IPS-NIHi11 (cell line): ENCODE measurements around the gene HOATZ.

Source experiments
- DNase-seq: peaks from one replicate; pipeline ENCODE4 v3.0.0; 2012; ENCODE audit warnings: mixed read lengths, low spot score

The HOATZ gene

DNA sequence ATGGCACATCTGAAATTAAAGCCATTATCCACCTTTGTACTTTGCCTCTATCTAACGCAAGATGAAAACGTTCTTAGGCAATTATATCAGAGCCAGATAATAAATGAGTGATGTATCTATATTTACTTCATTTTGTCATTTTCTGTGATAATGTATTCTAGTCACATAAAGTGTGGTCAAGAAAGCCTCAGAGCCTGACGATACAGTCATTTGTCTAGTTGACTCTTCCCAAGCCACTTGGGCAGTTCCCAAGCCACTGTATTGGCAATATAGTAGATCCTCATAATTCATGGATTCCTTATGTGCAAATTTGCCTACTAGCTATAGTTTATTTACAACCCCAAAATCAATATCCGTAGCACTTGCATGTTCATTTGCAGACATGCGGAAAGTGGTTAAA, 7.8 kb downstream of the HOATZ start:
- no peak for DNase-seq

DNA sequence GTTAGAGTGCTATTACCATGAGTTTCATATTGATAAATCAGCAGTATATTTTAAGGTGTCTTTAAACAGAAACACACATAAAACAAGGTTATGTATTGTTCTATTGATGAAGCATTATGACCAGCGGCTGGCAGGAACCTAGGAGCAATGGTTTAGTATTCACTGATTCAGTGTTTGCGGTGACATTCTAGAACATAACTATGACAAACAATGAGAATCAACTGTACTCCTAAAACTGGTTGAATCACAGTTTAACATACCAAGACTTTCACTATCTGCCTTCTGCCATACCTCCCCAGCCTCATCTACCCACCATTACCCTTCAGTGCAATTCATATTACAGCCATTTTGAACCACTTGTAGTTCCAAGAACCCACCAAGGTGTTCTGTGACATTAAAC, 8.8 kb downstream of the HOATZ start:
- no peak for DNase-seq

DNA sequence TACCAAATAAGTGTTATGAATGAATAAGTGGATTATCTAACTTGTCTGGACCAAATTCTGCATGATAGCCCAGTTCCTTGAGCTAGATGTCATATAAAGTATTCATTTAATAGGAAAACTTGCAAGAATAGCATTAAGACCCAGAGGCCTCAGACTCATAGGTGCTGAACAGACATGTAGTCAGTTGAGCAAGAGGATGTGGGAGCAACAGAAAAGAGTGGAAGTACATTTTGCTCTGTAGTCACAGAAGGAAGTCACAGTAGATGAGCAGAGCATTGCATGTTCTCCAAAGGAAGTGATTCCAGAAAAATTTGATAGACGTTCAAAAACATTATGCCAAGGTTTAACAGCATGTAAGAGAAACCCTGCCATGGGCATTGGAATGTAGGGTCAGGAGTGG, 9.5 kb downstream of the HOATZ start:
- no peak for DNase-seq

DNA sequence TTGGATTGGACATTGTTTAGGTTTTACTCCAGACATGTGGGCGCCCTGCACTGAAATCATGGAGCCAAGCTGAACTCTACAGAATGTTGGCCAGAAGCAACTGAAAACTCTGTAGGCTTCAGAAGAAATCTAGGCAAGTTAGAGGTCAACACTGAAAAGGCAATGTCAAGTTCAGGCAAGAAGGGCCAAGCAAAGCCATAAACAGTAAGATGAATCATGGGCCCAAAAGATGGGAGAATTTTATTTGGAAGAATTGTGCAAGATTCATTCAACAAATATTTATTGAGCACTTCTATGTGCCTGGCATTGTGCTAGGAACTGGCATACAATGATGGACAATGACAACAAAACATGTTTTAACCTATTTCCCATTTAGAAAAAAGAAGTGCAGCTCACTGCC, 10.9 kb downstream of the HOATZ start:
- no peak for DNase-seq

DNA sequence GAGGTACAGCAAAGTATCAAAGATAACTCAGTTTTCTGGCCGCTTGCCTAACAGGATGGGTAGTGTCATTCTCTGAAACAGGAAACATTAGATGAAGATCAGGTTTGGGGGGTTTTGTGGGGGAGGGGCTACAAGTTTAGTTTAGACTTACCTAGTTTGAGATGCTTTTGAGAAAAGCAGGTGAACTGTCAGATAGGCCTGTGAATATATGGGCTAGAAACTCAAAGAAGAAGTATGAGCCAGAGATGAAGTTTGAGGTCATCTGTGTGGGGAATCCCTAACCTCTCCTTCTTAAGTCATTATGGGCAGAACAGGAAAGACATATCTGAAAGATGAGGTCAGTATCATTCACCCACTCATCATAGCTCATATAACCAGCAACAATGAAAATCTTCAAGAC, 11.9 kb downstream of the HOATZ start:
- DNase-seq: no peak

DNA sequence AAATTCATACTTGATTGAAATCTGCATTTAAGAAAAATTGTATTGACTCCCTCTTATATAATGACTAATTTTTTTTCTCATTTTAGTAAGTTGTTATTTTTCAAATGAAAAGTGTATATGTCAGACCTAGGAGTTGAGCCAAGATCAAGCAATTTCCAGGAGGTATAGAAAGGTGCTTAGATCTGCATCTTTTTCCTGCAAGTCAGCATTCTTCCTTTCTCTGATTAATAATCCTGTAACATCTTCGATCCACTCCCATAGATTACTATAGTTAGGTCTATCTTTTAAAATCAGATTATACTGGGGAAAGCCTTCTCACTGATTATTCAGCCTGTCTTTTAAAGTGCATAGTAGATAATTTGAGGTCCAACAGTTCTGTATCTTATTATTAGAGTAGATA, 12.7 kb downstream of the HOATZ start:
- no peak for DNase-seq

- no peak for DNase-seq
Observed at GRCh38 chr11:111528557-111528956, 14.0 kb downstream of the HOATZ start.

GRCh38 chr11:111530091-111530490, 15.5 kb downstream of the HOATZ start:
- DNase-seq: no peak

DNA sequence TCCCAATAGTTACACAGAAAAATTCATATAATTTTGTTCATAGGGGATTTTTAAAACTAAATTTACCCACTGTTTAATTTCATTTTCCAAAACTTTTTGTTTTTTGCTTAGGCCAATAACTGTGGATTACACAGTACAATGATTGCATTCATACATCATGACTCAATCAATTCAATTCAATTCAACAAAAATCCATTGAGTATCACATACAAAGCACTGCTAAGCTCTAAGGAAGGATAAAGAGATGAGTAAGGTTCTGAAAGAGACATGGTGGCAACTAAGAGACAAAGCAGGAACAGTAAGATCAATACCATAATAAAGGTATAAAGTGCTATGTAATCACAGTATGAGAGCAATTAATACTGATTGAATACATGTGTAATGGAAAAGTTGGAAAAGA, 16.6 kb downstream of the HOATZ start:
- DNase-seq: no peak

GRCh38 chr11:111531687-111532364, 17.2 kb downstream of the HOATZ start:
- DNase-seq: no peak

DNA sequence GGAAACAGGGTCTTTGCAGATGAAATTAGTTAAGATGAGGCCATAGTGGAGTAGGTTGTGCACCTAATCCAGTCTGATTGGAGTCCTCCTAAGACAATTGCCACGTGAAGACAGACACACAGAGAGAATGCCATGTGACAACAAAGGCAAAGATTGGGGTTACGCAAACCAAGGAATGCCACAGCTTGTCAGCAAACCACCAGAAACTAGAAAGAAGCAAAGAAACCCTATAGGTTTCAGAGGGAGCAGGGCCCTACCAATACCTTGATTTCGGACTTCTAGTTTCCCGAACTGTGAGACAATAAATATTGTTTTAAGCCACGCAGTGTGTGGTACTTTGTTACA, 17.8 kb downstream of the HOATZ start:
- DNase-seq: no peak

- DNase-seq: no peak
Observed at GRCh38 chr11:111535281-111535680, 20.7 kb downstream of the HOATZ start.

DNA sequence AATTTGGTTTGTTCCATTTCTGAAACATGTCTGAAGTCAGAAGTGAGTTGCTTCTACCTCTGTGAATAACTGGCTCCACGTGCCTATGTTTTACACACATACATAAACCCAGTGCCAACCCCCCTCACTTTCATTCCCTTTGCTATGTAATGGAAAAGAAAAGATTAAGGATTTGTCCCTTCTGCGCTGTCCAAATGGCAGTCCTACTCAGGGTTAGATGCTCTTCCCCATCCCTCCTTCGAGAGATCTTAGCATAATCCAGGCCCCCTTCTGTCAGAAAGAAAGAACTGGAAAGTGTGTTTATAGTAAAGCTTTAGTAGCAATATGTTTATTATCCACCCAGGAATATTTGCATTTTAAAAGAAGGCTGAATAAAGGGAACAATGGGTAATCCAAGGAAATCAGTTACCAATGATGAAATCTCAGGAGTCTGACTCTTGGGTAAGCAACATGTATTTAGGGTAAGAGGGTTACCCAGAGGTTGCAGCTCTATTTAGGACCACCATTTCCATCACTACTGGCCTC, 22.8 kb downstream of the HOATZ start:
- DNase-seq: no peak

DNA sequence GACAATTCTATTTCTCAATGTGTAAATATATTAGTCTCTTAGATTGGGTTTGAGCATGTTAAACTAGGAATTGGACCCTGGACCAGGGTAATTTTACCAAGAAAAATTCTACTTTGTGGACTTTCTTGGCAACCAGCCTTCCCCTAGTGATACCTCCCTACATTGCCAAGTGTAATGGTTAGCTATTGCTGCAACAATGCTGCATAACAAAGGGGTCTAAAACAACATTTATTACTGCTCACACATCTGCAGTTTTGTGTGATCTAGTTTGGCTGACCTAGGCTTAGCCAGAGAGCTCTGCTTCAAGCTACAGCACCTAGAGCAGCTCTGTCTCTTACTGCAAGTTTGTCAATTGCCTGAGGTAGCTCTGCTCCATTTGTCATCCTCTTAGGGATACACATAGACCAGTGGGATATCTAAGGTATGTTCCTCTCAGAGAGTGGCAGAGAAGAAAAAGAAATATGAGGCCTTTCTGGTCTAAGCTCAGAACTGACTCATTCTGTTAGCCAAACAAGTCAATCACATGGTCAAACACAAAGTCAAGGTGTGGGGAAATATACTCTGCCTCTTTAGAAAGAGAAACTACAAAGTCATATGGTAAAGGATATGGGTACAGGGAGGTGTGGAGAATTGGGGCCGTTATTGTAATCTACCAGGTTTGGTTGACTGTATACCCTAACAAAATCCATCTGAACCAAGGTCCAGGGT, 24.0 kb downstream of the HOATZ start:
- DNase-seq: no peak

DNA sequence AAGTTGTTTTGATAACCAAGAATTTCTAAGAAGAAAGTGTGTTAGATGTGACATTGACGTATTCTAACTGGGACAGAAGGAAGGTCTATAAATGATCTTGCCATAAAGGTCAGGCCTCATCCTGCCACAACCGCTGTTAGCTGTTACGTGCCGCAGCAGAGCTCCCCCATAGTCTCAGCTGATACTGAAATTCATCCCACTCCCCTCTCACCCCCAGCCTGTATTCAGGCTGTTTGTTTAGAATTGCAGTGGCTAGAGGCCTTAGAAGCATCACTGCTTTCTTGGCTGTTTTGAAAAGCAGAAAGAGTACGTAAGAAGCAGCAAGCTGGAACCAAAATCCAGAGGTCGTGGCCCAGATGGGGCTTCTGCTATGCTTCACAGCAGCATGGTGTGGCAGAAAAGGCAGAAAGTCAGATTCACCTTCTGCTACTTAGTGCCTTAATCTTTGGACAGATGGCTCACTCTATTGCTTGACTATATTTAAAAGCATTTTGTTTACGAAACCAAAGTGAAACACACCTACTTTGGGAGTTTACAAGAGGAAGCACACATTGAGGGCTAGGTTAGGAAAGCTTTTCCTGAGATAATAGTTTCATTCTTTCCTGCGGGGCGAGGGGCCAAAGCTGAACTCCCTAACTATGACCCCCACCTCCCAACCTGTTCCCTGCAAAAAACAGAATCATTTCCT, 25.0 kb downstream of the HOATZ start:
- DNase-seq: no peak

DNA sequence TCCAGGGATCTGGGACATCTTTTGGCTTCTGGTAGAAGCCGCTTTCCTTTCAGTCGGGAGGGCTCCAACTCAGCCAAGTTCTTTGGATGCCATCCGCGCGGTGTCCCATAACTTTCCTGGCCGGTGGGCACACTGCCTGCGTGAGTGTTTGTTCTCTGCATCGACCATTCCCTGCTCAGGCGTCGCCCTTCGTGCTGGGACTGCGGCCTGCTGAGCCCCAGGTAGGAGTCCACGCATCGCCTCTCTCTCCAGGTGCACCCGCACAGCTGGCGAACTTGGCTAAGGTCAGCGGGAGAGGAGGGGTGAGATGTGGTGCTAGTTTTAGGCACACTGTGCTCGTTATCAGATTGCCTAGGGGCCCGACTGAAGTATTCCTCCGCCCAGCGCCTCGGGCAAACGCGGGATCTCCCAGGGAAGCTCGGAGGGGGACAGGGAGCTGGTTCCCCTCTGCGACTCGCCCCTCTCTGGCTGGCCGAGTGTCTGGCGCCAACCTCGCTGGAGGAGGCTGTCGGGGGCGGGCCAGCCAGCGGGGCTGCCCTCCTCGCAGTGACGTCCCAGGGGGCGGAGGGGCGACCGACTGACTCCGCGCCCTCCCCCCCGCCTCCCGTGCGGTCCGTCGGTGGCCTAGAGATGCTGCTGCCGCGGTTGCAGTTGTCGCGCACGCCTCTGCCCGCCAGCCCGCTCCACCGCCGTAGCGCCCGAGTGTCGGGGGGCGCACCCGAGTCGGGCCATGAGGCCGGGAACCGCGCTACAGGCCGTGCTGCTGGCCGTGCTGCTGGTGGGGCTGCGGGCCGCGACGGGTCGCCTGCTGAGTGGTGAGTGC, 25.7 kb downstream of the HOATZ start, which contains the start of gene LAYN:
TSS of gene LAYN (plus strand) at position 607 of the 823 bp plus-strand sequence. CDS start at position 731, 124 bp downstream.
- DNase-seq: peak; percentile 88

DNA sequence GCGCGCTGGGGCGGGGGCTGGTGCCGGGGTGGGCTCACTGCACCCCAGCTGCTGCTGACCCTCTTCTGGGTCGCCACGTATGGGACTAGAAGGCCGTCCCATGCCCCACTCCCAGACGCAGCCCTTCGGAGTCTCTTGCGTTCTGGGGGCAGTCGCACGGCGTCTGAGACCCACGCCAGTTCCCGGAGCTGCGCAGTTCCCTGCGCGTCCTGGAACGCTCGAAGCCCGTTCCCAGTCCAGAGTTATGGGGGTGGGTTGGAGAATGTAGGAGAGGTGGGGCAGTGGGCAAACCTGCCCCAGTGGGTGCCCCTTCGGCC, 26.3 kb downstream of the HOATZ start:
- no peak for DNase-seq

DNA sequence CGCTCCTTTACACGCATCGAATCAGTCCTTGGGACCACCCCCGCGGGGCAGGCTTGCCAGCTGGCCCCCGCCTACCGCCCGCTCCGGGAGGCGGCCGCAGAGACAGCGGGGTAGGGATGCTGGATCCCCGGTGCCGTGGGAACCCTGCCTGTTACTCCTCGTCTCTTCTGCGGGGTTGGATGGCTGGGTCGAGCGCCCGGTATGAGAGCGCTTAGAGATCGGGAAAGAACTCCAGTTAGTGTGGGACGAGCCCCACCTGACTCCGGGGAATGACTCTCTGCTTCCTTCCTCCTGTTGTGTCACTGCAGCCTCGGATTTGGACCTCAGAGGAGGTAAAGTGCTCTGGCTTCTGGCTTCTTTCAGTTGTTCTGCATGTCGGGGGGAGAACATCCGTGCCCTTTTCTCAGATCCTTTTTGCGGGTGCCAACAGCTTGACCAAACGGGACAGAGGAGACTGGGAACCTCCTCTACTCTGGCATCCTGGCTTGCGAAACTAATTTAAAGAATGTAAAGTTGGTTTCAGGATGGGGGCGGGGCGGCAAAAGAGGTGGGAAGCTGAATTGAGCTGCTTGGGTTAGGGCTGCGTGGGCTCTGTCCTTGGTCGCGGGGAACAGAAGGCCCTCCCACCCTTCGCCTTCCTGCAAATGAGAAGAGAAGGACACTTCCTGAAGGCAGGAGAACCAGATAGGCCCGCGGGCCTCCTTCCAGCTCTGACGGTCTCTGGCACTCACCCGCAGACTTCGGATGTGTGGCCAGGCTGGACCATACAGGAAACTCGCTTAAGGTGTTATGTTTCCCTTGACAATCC, 26.9 kb downstream of the HOATZ start:
- DNase-seq: peak; percentile 57

GRCh38 chr11:111542606-111543275, 28.2 kb downstream of the HOATZ start:
- no peak for DNase-seq

DNA sequence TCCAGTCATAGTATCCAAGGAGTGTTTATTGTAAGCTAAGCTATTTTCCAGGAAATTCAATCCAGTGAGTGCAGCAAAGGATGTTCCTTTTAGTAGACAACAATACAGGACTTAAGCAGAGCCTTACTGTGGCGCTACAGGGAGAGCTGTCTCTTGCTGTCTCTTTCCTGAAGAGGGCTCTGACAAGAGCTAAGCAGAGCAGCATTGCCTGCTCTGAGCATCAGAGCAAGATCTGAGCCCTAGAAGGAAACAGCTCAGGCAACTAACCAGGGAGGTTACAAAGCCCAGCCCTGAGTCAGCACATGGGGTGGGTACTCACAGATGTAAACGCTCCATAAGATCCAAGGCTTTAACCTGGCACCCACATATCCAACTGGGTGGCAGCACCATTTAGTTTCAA, 33.9 kb downstream of the HOATZ start:
- no peak for DNase-seq
